NCI-H2227 (cell line): Measurements from ENCODE around the gene GBA2.

ENCODE experiments used
- DNase-seq: peaks from one replicate; lab custom pipeline; 2025; ENCODE audit not compliant: unreplicated experiment; lab: John Stamatoyannopoulos, UW

GBA2 gene

GRCh38 chr9:35695943-35696401 is 53.1 kb downstream of the GBA2 start:
- no peak for DNase-seq

GRCh38 chr9:35691757-35692301 is 57.2 kb downstream of the GBA2 start:
- DNase-seq = no peak

- no peak for DNase-seq
These were observed 57.7 kb downstream of the GBA2 start for GRCh38 chr9:35691334-35691650.

- peak; percentile 49 for DNase-seq
These were observed 58.3 kb downstream of the GBA2 start for GRCh38 chr9:35690614-35691333.

GRCh38 chr9:35690294-35690613 is 58.8 kb downstream of the GBA2 start:
- DNase-seq = no peak

GRCh38 chr9:35689542-35690293 is 59.3 kb downstream of the GBA2 start, which contains the start of gene TPM2:
Gene TPM2, minus strand, starts transcription at chr9:35689925. Its CDS starts 108 bp downstream, at chr9:35689817.
- no peak for DNase-seq

GRCh38 chr9:35688558-35689541 is 60.2 kb downstream of the GBA2 start:
- DNase-seq = no peak

- DNase-seq = no peak
These were observed 61.0 kb downstream of the GBA2 start for GRCh38 chr9:35687972-35688557.

- no peak for DNase-seq
These were observed 61.7 kb downstream of the GBA2 start for GRCh38 chr9:35687306-35687705.
